ENCODE data around the gene PTGDS. TPM values are rescaled to one million over a fixed set of nuclear protein-coding genes. Genes with fewer than 3 reads are reported as not detected.

PTGDS gene
- total RNA-seq, 4 donors from 2014 or later = 4.3 to 31.7 (median 25.7) TPM

GRCh38 chr9:137027369-137028262 lies 50.3 kb downstream of the PTGDS start, which contains the start of gene ABCA2:
ABCA2 (minus strand) TSS chr9:137028237; CDS start chr9:137028140, 97 bp downstream.
- DNase-seq (ENCODE audit: low spot score in 2 of 2) = no peak
- peak within 1 kb of the TSS; percentile 68 for H3K27ac ChIP-seq
- no peak for TF ChIP-seq POLR2AphosphoS5 (IDR thresholded peaks at IDR 0.05)
- no peak for TF ChIP-seq CTCF (IDR thresholded peaks at IDR 0.05)
- TF ChIP-seq POLR2A (IDR thresholded peaks at IDR 0.05) = no peak
- TF ChIP-seq EP300 (IDR thresholded peaks at IDR 0.05) = no peak
- H3K4me3 ChIP-seq = peak within 1 kb of the TSS; percentile 66
- H3K9me3 ChIP-seq = no peaks in the 10 kb centered on the region
- H3K27me3 ChIP-seq = no peaks in the 10 kb centered on the region
- H3K36me3 ChIP-seq = no peaks in the 10 kb centered on the region
- H3K4me1 ChIP-seq = peaks cover 48% of the 10 kb centered on the region
- WGBS = 49% methylated on average over 8 of the region's 95 CpGs

DNA sequence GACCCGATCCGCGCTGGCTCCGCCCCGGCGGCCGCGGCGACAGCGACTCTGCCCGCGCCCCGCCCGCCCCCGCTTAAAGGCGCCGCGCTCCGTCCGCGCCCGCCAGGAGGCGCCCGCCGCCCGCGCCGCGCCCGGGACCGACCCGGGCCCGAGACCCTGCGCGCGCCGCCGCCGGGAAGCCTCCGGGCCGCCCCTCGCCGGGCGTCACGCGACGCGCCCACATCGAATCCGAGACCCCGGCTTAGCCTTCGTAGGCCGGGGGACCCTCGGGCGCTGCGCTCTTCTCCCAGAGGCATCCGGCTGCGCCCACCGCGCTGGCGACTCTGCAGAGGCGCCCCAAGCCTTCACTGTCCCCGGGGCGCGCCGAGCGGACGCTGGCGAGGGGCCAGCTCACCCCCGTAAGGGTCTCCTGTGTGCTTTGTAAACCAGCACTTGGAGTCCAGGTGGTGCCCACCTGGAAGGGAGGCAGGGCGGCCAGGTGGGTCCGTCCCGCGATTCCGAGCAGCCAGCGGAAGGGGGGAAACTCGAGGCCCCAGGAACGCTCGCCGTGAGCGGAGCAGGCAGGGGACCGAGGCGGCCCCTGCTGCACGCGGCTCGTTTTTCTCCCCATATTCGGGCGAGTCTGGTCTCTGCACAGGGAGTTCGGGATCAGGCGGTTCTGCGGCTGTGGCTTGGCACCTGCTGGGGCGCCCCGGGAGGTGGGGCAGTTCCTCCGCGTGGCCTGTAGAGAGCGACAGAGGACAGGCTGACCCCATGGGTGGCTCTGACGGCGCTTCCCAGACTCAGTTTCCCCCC lies 51.2 kb downstream of the PTGDS start:
- no peak for DNase-seq (ENCODE audit: low spot score in 2 of 2)
- Histone ChIP-seq H3K27ac (peak overlapping the region; percentile 68), H3K4me1 (peaks cover 48% of the 10 kb centered on the region), H3K9me3 (no peaks in the 10 kb centered on the region), H3K4me3 (peak overlapping the region; percentile 66), H3K36me3 (no peaks in the 10 kb centered on the region), H3K27me3 (no peaks in the 10 kb centered on the region)
- TF ChIP-seq CTCF (IDR thresholded peaks at IDR 0.05) = peak; percentile 37 to 49
- TF ChIP-seq EP300 (IDR thresholded peaks at IDR 0.05) = no peak
- no CpG with 5 or more reads among the region's 98 CpGs for WGBS

GRCh38 chr9:137029058-137029936 lies 52.0 kb downstream of the PTGDS start:
- peak overlapping the region; percentile 66 for H3K4me3 ChIP-seq
- H3K9me3 ChIP-seq = no peaks in the 10 kb centered on the region
- WGBS = 47% methylated on average over 7 of the region's 19 CpGs
- no peaks in the 10 kb centered on the region for H3K36me3 ChIP-seq
- TF ChIP-seq CTCF (IDR thresholded peaks at IDR 0.05) (peak; percentile 70 to 89), POLR2A (IDR thresholded peaks at IDR 0.05) (no peak)
- no peak overlapping the region for H3K27ac ChIP-seq
- no peaks in the 10 kb centered on the region for H3K27me3 ChIP-seq
- peaks cover 49% of the 10 kb centered on the region for H3K4me1 ChIP-seq
- DNase-seq (ENCODE audit: low spot score in 2 of 2) = peak; percentile 88 to 89

DNA sequence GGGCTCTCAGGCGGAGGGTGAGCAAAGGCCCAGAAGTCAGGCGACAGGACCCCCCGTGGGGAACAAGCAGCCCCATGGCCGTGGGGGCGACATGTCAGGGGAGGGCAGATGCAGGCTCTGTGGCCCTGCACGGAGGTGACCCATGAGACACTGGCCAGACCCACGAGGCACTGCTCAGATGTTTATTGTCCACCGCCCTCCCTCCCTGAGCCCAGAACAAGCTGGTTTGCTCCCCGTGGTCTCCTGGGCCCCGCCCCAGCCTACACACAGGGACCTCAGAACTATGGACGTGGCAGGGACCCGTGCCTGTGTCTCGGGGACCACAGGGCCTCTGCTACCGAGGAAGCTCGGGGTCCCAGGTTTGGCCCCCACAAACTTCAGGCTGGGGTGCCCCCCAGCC lies 52.7 kb downstream of the PTGDS start:
- no peaks in the 10 kb centered on the region for H3K9me3 ChIP-seq

More for the DNA sequence above, 52.7 kb downstream of the PTGDS start:
- no peak for TF ChIP-seq CTCF (IDR thresholded peaks at IDR 0.05)
- 67% methylated on average over 12 of the region's 15 CpGs for WGBS
- no peaks in the 10 kb centered on the region for H3K27me3 ChIP-seq
- no peak for DNase-seq (ENCODE audit: low spot score in 2 of 2)
- H3K4me3 ChIP-seq = no peak overlapping the region
- peaks cover 56% of the 10 kb centered on the region for H3K4me1 ChIP-seq
- no peak overlapping the region for H3K27ac ChIP-seq
- H3K36me3 ChIP-seq = no peaks in the 10 kb centered on the region

Measured in suprapubic skin (tissue), 4 donors.